CD4-positive, alpha-beta T cell treated with Interleukin-10 for 1 hour (primary cell): Measurements from ENCODE around the gene BLOC1S4.
A peak's percentile ranks its signal among the peaks of the same experiment; 100 is the strongest.
"Not testable (repeated sequence)": the region's sequence is repeated elsewhere in the genome, so short reads cannot be mapped to it uniquely, and the experiment has no call there.

ENCODE experiments used
- DNase-seq: peaks from one replicate; pipeline ENCODE4 v3.0.0-alpha.2; 2020

BLOC1S4 gene

GRCh38 chr4:6716018-6716911 lies at the start of gene BLOC1S4:
Gene BLOC1S4, plus strand, starts transcription at chr4:6716174. Its CDS starts 36 bp downstream, at chr4:6716210.
- DNase-seq, result peak; percentile 93

- DNase-seq, result no peak
Observed at GRCh38 chr4:6668391-6668790, 47.6 kb upstream of the BLOC1S4 start.

- no peak for DNase-seq
Observed at GRCh38 chr4:6671648-6672047, 44.3 kb upstream of the BLOC1S4 start.

GRCh38 chr4:6672131-6672530 lies 43.8 kb upstream of the BLOC1S4 start:
- DNase-seq, result no peak

- DNase-seq, result not testable (repeated sequence)
Observed at GRCh38 chr4:6672541-6673190, 43.3 kb upstream of the BLOC1S4 start.

- peak; percentile 77 for DNase-seq
Observed at GRCh38 chr4:6673191-6673659, 42.7 kb upstream of the BLOC1S4 start.

- peak; percentile 95 for DNase-seq
Observed at GRCh38 chr4:6673660-6674499, 42.1 kb upstream of the BLOC1S4 start.

- peak; percentile 84 for DNase-seq
Observed at GRCh38 chr4:6674500-6675149, 41.3 kb upstream of the BLOC1S4 start.

GRCh38 chr4:6676722-6677558 lies 39.0 kb upstream of the BLOC1S4 start:
- no peak for DNase-seq

- DNase-seq, result no peak
Observed at GRCh38 chr4:6680372-6681034, 35.5 kb upstream of the BLOC1S4 start.

- no peak for DNase-seq
Observed at GRCh38 chr4:6681191-6681590, 34.8 kb upstream of the BLOC1S4 start.

- DNase-seq, result no peak
Observed at GRCh38 chr4:6682862-6683590, 32.9 kb upstream of the BLOC1S4 start.

GRCh38 chr4:6684656-6685055 lies 31.3 kb upstream of the BLOC1S4 start:
- DNase-seq, result no peak

- no peak for DNase-seq
Observed at GRCh38 chr4:6686104-6686787, 29.7 kb upstream of the BLOC1S4 start.

GRCh38 chr4:6687947-6688878 lies 27.8 kb upstream of the BLOC1S4 start:
- DNase-seq, result no peak

- peak; percentile 70 for DNase-seq
Observed at GRCh38 chr4:6688879-6689505, 27.0 kb upstream of the BLOC1S4 start.

GRCh38 chr4:6689506-6689960 lies 26.4 kb upstream of the BLOC1S4 start:
- DNase-seq, result peak; percentile 14

- no peak for DNase-seq
Observed at GRCh38 chr4:6692379-6692778, 23.6 kb upstream of the BLOC1S4 start.
